HG03439 (cell line): ENCODE data around the gene PMS2.
"Not testable (repeated sequence)": the region's sequence is repeated elsewhere in the genome, so short reads cannot be mapped to it uniquely, and the experiment has no call there.

Experiments used
- ATAC-seq: cut with Tn5 transposase; IDR thresholded peaks from one replicate; pipeline ENCODE4 v1.9.1; 2021; ENCODE audit warnings: mild to moderate bottlenecking, moderate library complexity; ENCODE audit not compliant: unreplicated experiment

PMS2 gene

DNA sequence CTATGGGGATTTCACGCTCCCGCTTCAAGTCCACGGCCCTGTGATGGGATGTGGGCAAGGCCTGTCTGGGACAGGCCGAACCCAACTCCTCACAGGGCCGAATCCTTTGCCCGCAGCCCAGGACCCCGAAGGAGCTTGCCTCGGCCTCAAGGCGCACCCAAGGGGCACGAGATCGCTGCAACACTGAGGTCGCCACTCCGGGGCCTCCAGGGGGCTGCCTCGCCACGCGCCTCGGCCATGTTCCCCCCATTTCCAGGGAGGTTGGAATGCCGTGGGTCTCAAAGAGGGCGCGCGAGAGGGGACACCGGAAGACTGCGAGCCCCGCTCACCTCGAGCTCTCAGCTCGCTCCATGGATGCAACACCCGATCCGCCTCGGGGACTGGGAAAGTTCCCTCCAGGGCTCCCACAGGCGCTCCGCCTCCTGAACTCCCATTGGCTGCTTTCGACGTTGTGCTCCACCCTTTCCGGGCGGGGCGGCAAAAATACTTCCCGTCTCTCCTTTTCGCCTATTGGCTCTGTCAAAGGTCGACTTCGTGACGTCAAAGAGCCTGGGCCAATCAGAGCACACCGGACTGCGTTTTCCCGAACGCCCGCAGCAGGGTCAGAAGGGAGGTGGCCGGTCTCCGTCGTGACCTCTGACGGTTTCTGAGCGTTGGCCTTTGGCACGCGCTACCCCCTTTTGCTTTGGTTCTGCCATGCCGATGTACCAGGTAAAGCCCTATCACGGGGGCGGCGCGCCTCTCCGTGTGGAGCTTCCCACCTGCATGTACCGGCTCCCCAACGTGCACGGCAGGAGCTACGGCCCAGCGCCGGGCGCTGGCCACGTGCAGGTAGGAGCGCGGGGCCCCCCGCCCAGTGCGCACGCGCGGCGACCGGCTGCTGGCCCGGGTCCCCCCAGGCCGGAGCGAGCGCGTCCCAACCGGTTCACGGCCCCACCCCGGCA is at the start of gene PMS2, which contains the start of gene AIMP2:
PMS2 (minus strand) TSS at position 382 of the 944 bp plus-strand sequence; CDS start at position 352, 30 bp downstream.
AIMP2 (plus strand) TSS at position 605 of the 944 bp plus-strand sequence; CDS start at position 697, 92 bp downstream.
- ATAC-seq = peak; percentile 92

DNA sequence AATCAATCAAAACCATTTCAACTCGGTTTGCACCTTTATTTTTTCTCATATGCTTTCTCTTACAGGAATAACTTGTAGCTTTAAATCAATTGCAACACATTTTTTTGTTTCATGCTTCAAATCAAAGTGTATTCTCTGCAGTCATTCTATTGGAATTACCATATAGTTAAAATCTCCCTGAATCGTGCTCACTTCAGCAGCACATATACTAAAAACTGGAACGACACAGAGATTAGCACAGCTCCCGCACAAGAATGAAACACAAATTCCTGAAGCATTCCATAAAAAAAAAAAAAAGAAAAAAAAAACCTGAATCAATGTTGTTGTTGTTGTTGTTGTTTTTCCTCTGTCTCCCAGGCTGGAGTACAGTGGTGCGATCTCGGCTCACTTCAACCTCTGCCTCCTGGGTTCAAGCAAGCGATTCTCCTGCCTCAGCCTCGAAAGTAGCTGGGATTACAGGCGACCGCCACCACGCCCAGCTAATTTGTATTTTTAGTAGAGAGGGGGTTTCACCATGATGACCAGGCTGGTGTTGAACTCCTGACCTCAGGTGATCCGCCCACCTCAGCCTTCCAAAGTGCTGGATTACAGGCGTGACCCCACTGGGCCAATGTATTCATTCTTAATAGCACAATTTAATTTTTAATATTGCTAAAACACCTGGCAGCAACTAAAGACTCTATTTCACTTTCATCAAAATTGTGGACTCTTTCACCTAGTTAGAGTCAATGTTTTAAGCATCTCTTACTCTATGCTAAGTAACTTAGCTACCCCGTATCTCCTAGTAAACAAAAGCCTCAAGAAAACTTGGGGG is 48.7 kb upstream of the PMS2 start:
- no peak for ATAC-seq

DNA sequence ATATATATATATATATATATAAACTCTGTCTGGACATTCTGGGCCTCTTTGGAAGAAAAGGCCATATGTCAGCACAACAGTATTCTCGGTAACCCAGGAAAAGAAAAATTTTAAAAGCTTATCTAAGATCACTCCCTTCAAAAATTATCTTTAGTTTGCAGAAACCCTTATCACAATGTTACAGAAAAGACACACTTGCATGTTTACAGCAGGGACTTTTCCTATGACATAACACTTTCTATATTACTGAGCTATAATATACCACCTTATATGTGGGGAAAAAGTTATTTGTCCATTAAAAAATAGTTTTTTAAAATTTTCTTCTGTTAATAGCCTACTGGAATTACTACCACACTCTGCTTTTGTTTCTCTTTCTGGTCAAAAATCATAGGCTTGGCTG is 47.8 kb upstream of the PMS2 start:
- no peak for ATAC-seq

- ATAC-seq = not testable (repeated sequence)
These were observed 42.3 kb upstream of the PMS2 start for GRCh38 chr7:6051185-6051584.

GRCh38 chr7:6049780-6050179 is 40.9 kb upstream of the PMS2 start:
- no peak for ATAC-seq

DNA sequence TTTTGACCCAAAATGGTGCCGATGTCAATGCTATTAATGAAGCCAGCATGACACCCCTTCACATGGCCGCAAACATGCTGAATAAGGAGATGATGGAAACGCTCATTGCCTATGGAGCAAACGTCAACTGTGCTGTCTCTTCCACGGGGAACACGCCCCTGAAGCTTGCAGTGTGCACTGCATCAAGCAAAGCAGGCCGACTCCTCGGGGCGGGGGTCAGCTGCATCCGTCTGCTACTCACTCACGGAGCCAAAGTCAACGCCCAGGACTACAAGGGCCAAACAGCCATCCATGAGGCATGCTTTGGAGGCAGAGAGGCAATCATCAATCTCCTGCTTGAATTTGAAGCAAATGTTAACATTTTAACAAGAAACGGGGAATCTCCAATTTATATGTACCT is 26.8 kb upstream of the PMS2 start:
- ATAC-seq = no peak

- no peak for ATAC-seq
These were observed 26.3 kb upstream of the PMS2 start for GRCh38 chr7:6035165-6035564.

DNA sequence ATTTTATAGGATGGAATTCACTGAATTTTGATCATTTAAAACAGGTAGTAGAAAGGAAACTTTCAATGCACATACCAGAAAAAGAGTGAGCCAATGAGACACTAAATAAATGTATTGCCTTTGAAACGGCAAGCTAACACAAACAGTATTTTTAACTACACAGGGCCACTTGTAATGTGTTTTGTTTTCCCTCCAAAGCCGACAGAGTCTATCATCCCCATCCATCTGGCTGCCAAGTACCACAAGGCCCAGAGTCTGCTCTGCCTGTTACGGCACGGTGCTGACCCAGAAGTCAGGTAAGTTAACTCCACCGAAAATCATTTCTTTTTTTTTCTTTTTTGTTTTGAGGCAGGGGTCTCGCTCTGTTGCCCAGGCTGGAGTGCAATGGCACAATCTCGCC is 23.8 kb upstream of the PMS2 start:
- ATAC-seq = no peak

DNA sequence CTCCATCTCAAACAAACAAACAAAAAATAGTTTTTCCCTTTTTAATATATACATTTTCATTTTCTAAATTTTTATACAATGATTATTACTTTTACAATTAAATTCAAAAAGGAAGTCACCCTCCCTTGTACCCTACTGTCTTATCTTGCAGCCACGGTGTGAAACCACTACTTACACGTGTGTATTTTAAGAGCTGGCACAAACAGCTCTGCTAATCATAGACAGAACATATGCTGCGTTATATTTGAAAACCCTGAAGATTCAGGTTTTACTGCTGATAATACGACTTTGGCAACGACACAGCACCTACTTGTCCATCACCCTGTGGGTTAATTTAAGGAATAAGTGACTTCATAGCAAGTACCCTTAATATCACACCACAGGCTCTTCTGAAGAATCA is 23.3 kb upstream of the PMS2 start:
- ATAC-seq = no peak

DNA sequence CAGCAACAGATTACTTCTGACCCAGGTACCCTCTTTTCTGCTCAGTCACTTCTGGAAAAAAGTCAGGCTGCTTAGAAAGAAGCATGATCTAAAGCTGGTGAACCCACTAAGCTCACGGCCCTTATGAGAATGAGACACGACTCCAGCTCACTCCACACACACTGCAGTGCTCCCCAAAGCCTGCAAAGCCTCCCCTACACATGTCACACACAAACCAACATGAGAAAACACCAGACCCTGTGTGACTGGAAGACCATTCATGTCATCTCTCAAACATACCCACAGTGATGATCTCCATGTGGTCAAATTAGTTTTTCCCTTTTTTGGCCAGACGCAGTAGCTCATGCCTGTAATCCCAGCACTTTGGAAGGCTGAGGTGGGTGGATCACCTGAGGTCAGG is 22.7 kb upstream of the PMS2 start:
- ATAC-seq = no peak

DNA sequence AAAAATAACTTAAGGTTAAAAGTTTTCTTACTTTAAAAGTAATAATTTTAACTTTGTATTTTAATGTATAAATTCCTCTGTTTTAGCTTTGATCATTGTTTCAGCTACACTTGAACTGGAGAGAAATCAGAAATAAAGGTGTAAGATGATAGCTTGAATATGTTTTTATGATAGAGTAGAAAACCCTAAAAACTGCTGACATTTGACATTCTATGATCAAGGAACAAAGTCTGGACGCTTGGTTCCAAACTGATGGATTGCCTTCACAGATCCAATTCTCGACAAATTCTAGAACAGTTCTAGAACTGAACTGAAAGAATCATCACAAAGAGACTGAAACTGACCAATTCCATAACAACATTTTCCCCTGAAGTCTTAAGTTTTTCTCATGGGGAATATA is 22.1 kb upstream of the PMS2 start, which contains the start of gene ANKRD61:
ANKRD61 (plus strand) TSS at position 389 of the 400 bp plus-strand sequence; CDS start at position 389, 0 bp downstream.
- ATAC-seq = no peak

GRCh38 chr7:6028563-6028962 is 19.7 kb upstream of the PMS2 start:
- ATAC-seq = no peak

- no peak for ATAC-seq
These were observed 19.0 kb upstream of the PMS2 start for GRCh38 chr7:6027806-6028365.

DNA sequence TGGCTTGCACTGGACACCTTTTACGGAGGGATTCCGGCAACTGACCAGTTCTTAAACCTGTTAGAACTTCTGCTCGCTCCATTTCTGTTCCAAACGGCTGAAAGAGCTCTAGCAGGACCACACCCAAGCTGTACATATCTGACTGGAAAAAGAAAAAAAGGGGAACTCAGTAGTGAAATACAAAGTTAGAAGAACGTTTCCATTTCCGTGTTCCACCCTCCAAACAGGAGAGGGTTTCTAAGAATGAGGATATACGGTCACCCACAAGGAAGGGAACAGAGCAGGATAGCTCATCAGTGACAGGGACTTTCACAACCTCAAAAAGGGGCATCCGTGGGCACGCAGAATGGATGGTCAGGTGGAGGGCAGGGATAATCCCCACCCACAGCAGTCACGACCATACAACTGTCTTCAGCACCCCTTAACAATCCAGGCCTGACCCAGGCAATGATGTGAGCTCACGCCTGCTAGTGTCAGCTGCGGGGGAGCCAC is 18.0 kb upstream of the PMS2 start:
- no peak for ATAC-seq

GRCh38 chr7:6026011-6026819 is 17.4 kb upstream of the PMS2 start:
- ATAC-seq = peak; percentile 59

DNA sequence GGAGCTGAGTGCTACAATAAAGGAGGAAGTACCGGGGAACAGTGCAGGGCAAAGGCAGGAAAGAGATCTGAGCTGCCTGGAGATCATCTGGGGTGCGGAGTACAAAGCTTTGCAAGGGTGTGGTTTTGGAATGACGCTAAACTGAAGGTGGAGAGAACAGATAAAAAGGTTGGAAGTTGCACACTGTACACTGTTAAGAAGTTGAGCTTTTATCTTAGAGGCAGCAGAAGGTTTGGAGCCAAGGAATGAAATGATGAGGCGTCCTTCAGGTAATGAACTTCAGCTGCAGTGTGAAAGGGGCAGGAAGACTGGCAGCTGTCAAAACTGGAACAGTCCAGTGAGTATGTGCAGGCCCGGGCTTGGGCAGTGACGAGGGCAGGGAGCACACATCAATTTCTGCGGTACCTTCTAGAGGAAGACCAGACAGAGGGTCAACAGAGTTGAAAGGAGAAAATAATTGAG is 15.2 kb upstream of the PMS2 start:
- ATAC-seq = no peak

DNA sequence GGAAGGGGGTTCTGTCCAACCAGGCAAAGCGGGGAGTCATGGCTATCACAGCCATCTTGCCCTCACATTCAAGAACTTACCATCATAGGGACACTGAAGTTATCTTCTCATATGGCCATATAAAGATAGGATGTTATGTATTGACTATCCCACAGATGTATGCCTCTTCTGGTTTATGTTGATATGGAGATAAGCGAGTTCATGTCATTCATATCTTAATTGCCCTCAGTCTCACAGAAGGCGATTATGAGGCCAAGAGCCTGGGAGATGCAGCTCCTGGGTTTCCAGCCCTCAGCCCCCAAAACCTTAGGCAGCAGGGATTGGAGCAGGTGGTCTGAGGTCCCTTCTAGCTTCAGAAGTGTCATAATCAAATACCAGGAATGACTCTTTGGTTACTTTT is 13.9 kb upstream of the PMS2 start:
- no peak for ATAC-seq

GRCh38 chr7:6020371-6021286 is 11.8 kb upstream of the PMS2 start:
- ATAC-seq = no peak

DNA sequence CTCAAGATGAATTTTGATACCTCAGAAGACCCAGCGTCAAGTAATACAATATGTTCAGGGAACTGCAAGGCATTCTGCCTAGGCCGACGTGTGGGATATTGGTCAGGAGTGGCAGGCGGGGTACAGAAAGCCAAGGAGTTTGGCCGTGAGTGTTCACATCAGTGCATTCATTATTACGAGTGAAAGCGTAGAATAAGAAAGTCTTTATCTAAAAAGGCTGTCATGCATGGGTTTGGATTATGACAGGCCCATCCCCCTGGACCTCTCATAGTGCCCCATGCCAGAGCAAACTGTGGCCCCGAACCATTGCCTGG is 7.8 kb upstream of the PMS2 start:
- ATAC-seq = no peak
